Activated naive CD4-positive, alpha-beta T cell (primary cell): ENCODE results near the gene TM4SF18.

Source experiments
- DNase-seq, 4 experiments: peaks; one replicate each; lab custom pipeline; 2025; lab: John Stamatoyannopoulos, UW

The TM4SF18 gene

GRCh38 chr3:149330609-149331331 lies 2.7 kb downstream of the TM4SF18 start:
- DNase-seq, result no peak

- no peak for DNase-seq
Observed at GRCh38 chr3:149327156-149327555, 6.3 kb downstream of the TM4SF18 start.

GRCh38 chr3:149325581-149325980 lies 7.9 kb downstream of the TM4SF18 start:
- no peak for DNase-seq

- no peak for DNase-seq
Observed at GRCh38 chr3:149324332-149324731, 9.1 kb downstream of the TM4SF18 start.

DNA sequence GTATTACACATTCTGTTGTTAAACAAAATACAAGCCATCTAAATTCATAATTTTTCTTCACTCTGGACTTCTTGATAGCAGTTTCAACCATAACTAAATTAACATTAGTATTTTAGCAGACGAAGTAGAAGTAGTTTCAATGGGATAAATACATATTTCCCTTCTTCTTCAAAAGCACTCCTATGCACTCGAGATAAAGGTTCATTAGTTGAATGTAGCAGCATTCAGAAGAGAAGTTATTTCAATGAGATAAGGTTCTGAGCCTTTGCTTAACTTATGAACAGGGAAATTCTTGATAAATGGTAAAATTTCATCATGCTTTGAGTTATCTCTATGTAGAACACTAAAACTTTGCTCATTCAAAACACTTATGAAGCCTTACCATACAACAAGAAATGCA lies 11.8 kb downstream of the TM4SF18 start:
- no peak for DNase-seq

- no peak for DNase-seq
Observed at GRCh38 chr3:149321136-149321535, 12.3 kb downstream of the TM4SF18 start.

DNA sequence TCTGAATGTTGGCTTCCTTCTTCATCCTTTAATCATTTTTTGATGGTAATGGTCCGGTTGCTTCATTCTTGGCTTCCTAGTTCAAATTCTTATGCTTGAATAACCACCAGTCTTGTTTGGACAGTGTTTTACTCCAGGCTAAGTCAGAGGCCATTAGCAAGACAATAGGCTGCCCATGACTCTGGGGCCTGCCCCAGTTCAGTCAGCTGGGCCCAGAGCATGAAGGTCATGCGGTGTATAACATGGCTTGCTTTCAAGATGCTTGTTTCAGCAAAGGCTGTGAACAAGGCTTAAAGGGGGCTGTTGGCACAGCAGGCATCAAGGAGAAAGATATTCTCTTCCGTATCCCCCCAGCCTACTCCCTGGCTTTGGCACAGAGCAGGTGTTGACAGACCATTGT lies 13.7 kb downstream of the TM4SF18 start:
- DNase-seq, result no peak

GRCh38 chr3:149317072-149317471 lies 16.4 kb downstream of the TM4SF18 start:
- DNase-seq, result no peak

GRCh38 chr3:149316437-149316836 lies 17.0 kb downstream of the TM4SF18 start:
- DNase-seq, result no peak

DNA sequence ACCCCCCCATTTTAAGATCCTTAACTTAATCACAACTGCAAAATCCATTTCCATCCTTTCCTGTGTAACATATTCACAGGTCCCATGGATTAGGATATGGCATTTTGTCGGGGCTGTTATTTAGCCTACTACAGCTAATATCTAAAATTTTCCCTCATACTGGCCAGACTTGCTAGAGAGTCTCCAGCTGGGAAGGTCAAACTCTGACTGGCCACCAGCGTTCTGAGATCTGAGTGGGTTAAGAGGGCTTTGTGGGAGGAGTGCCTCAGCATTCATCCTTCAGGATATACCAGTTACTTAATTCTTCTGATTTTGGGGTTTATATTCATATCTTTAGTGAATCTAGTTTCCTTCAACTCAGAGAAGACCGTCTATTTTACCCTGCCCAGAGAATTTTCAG lies 17.7 kb downstream of the TM4SF18 start:
- DNase-seq, result no peak

GRCh38 chr3:149314807-149315578 lies 18.4 kb downstream of the TM4SF18 start:
- DNase-seq, result no peak

- DNase-seq, result no peak
Observed at GRCh38 chr3:149313542-149313941, 19.9 kb downstream of the TM4SF18 start.

DNA sequence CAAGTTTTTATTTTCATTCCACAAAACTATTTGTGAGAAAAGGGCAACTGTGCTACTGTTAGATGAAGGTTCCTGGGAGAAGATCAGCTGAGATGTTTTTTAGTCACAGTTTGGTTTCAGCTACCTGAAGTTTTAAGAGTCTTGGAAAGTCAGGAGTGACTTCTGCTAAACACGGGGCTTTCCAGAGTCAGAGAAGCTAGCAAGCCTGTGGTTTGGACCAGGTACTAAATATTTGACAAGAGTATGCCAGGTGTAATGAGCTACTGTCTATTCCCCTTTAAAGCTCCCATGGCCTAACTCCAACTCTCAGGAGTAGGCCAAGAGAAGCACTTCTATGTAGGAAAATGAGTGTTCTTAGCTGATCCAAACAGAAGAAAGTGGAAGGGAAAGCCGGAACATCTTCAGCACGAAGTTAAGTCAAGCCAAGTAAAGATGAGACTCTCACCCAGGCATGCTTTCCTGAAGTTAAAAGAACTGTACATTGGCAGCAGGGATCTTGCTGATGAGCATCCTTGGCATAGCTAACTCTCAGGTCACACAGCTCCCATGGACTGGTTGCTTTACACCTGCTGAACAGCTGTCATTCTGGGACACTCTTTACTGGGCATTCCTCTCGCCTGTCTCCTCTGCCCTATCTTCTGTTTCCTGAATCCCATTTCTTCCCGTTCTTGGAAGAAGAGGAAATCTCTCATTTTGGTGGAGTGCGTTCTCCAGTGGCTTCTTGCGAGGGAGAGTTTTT lies 22.5 kb downstream of the TM4SF18 start:
- no peak for DNase-seq

- DNase-seq, result no peak
Observed at GRCh38 chr3:149307435-149307783, 26.0 kb downstream of the TM4SF18 start.

DNA sequence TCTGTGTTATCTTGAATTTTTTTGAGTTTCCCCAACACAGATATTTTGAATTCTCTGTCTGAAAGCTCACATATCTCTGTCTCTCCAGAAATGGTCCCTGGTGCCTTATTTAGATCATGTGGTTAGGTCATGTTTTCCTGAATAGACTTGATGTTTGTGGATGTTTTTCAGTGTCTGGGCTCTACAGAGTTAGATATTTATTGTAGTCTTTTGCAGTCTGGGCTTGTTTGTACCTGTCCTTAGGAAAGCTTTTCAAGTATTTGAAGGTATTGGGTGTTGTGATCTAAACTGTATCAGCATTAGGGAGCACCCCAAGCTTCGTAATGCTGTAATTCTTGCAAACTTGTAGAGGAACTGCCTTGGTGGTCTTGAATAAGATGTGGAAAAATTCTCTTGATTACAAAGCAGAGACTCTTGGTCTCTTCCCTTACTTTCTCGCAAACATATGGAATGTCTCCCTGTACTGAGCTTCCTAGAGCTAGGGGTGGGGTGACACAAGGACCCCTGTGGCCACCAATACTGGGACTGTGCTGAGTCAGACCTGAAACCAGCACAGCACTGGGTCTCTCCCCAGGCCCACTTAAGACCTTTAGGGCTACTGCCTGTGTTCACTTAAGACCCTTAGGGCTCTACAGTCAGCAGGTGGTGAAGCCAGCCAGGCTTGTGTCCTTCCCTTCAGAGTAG lies 26.5 kb downstream of the TM4SF18 start:
- DNase-seq, result no peak

DNA sequence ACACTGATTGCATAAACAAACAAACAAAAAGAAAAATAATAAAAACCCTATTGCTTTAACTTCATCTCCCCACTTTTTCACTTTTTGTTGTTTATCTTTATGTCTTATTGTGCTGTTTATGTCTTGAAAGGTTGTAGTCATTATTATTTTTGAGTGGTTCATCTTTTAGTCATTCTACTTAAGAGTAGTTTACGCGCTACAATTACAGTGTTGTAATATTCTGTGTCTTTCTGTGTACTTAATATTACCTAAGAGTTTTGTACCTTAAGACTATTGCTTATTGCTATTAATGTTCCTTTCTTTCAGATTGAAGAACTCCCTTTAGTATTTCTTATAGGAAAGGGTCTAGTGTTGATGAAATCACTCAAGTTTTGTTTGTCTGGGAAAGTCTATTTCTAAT lies 28.1 kb downstream of the TM4SF18 start:
- DNase-seq, result no peak

DNA sequence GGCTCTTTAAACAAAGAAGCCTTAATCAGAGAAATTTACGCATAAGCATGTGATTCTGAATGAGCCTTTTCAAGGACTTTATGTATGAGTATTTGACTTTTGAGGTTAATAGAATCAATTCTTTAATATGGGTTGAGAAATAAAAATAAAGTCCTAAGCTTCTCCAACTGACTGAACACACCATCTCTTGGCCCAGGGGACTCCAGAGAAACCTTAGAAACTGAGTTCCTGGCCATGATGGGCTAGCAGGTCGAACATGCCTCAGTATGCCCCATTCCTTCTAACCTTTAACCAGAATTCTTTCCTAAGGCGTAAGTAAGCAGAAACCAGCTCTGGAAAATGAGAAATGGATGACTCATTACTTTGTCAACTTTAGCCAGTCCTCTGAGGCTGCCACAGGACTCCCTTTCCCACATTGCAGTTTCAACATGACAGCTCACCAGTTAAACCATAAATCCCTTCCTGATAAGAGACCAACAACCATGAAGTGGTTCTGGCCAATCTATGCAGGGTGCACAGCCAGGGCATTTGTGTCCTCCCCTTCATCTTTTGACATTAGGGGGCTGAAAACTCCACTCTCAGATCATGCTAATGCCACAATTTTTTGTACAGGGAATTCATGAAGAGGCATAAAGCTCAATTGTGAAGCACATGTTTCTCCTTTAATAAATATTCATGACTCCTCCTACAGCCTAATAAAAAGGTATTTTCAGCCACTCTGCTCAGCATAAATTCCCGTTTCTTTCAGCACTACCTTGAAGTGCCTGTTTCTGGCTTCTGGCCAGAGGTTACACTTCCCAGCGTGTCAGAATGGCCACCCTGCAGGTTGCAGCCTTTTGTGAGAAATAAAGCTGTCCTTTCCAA lies 33.3 kb downstream of the TM4SF18 start:
- DNase-seq, result no peak

DNA sequence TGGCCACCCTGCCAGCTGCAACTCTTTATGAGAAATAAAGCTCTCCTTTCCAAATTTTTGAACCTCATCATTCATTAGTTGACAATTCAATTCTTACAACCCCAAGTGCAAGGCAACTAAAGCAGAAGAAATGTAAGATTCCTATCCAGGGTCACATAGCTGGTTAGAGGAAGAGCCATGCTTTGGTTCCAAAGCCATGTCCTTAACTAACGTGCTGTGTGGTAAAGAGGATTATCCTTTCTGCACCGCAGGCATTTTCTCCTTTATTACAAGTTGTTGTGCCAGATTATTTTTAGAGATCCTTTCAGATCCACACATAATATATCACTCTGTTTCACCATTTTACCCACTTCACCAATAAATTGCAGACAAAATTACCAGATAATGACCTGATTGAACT lies 36.5 kb downstream of the TM4SF18 start:
- DNase-seq, result no peak

DNA sequence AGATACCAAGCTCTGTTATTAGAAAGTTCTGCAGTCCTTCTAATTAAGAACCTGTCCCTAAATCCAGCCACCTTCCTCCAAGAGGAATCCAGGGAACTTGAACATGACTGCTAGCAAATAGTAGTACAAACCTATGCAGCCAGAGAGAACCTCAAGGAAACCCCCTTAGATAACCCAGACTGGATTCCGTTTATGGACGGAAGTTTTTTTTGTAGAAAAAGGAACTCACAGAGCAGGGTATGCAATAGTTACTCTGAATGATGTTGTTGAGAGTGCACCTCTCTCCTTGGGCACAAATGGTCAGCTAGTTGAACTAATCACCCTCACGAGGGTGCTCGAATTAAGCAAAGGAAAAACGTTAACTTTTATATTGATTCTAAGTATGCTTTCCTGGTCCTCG lies 40.8 kb downstream of the TM4SF18 start:
- no peak for DNase-seq

DNA sequence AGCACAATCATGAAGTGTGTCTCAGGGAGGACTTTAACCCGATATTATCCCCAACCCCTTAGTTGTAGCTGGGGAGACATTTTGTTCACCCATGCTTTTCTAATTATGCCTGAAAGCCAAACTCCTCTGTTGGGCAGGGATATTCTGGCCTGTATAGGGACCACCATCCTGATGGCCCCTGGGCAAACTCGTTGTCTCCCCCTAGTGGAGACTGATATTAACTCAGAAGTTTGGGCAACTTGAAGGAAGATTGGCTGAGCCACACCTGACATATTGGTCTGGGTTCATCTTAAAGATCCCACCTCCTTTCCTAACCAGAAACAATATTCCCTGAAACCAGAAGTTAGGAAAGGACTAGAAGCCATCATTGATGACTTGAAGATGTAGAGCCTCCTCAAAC lies 42.3 kb downstream of the TM4SF18 start:
- DNase-seq, result no peak

GRCh38 chr3:149288655-149289054 lies 44.8 kb downstream of the TM4SF18 start:
- no peak for DNase-seq
